ENCODE results near the gene UCHL1.
"Not testable (repeated sequence)": the region's sequence is repeated elsewhere in the genome, so short reads cannot be mapped to it uniquely, and the experiment has no call there.

The UCHL1 gene

DNA sequence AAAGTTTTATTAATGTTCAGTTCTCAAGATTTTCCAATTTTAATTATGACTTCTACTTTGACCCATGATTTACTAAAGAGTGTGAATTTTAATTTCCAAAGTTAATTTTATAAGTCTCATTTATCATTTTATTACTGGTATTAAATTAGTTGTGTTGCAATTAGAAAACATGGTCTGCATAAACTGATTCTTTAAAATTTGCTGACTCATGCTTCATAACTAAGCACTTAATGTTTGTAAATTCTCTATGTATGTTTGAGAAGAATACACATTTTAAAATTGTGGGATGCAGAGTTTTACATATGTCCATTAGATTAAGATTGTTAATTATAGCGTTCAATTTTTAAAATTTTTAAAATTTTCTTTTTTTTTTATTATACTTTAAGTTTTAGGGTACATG, 20.2 kb upstream of the UCHL1 start:
- DNase-seq (ENCODE audit: low read depth in 1 of 2, low spot score in 1 of 2): no peak

DNA sequence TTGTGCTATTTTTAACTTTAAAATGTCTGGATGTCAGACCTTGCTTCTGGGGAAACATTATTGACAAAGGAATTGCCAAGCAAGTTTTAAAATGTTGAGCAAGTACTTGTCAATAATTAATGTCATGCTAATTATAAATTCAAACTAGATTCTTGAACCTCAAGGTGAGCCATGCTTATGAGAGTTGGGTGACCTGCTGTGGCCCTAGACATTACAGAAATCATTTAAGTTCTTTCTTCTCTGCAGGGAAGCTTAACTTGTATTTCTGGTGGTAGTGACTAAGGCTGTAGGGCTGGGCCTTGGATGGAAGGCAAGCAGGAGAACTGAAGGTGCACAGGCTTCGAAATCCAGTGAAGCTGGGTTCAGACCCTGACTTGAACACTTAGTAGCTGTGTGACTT, 14.8 kb upstream of the UCHL1 start:
- DNase-seq (ENCODE audit: low read depth in 1 of 2, low spot score in 1 of 2): no peak

DNA sequence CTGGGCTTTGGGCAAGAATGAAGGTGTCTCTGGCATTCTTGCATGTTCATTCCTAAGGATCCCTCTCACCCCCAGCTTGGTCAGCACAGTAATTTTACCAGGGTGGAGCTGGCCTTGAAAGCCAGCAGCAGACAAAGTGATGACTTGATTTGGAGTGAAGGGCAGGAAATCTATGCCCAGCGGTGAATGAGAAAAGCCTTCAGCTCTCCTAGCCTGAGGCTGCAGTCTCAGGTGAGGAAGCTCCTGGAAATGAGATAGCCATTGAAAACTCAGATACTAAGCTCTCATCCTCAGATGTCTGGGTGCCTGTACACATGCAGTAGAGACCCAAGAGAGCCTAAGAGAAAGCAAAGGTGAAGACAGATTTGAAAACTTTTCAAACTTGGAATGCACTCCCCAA, 10.7 kb upstream of the UCHL1 start:
- DNase-seq (ENCODE audit: low read depth in 1 of 2, low spot score in 1 of 2): no peak

DNA sequence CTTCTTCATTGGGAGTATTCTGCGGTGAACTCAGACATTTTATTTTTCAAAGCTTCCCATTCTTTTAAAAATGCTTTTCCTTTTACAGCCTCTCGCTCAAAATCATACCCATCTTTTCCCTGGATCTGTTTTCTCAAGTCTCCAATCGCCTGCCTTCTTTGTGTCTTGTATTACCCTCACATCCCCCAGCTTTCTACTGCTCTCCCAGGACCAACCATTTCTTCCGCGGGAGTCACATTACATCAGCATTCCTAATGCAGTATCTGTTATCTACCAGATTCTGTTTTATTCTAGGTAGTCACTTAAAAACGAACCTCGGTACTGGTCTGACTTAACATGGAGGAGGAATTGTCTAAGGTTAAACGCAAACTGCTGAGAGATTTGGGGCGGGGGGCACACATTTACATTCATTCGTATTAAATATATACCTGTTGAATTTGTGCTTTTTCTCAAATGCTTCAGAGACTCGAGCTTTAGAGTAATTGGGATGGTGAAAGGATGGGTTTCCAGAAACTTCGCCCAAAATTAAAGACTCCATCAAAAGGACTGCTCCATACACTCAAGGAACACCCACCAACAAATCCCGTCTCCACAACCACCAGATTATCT, 493 bp upstream of the UCHL1 start:
- DNase-seq (ENCODE audit: low read depth in 1 of 2, low spot score in 1 of 2): no peak

DNA sequence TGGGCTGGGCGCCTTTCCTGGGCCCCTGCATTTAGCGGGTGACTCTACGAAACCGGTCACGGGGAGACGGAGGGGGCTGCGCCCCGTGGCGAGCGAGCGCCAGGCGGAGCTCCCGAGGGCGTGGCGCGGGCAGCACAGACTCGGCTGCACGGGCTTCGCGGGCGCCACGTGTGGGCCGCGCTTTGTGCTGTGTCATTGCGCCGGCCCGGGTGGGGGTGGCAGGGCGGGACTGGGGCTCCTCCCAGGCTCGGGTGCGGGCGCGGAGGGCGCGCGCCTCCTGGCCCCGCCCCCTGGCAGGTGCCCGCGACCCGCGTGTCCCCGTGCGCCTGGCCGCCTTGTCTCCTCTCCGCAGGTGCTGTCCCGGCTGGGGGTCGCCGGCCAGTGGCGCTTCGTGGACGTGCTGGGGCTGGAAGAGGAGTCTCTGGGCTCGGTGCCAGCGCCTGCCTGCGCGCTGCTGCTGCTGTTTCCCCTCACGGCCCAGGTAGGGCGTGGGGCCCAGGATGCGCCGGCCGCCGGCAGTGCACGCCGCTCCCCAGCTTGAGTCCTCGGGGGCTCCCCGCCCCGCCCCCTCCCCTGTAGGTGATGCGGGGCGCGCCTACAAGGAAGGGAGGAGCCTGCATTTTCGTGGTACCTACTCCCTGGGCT, 651 bp downstream of the UCHL1 start:
- peak in 1 of 2 donors; percentile 12 for DNase-seq (ENCODE audit: low read depth in 1 of 2, low spot score in 1 of 2)

DNA sequence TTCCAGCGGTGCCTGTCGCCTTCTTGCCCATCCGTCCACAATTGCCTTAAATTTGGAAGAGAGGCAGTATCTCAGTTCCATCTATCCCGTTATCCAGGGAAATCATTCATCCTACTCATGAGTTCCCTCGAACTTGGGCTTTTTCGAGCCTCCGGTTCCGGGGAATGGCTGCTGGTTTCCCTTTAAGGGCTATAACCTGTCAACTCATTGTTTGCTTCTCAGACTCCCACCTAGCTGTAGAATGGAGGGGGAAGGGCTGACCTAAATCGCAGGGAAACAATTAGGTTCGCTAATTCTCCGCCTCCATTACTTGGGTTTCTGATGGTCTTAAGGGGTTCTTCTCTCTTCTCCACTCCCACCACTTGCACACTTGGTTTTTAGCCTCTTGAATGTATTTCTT, 1.2 kb downstream of the UCHL1 start:
- DNase-seq (ENCODE audit: low read depth in 1 of 2, low spot score in 1 of 2): no peak

DNA sequence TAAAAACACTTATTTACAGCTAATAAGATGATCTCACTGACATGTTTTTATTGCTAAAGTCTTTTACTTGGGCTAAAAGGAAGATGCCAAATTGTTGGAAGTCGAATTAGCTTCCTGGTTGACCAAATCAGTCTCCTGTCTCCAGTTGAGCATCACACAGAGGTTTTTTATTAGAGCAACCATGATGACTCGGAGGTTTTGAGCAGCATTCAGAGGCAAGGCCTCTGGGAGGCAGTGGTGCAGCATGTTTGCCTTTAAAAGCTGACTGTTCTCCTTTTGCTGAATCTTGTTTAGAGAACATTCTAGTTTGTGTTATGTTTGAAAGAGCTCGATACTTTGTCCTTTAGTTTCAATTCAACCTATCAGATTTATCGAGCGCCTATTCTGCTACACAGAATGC, 2.1 kb downstream of the UCHL1 start:
- no peak for DNase-seq (ENCODE audit: low read depth in 1 of 2, low spot score in 1 of 2)

DNA sequence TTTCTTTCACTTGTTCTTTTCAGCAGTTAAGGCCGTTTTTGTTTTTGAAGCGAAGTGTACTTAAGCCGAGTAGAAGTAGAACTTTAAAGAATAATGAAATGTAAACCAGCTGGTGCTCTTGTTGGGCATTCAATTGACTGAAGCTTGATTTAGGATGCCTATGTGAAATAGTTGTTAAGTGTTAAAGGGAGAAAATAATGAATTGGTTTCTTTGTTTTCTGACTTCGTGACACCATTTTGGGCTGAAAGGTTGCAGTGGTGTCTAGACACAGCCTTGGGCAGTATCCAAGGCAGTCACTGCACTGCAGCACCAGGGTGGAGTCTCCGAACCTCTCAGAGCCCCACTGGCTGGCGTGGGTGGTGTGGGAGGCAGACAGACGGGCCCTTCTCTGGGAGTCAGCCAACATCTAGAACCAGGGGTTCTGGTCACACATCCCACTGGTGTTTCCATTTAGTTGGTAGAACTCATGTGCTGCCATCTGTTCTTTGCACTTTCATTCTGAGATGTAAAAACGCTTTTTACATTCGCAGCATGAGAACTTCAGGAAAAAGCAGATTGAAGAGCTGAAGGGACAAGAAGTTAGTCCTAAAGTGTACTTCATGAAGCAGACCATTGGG, 3.5 kb downstream of the UCHL1 start:
- no peak for DNase-seq (ENCODE audit: low read depth in 1 of 2, low spot score in 1 of 2)

DNA sequence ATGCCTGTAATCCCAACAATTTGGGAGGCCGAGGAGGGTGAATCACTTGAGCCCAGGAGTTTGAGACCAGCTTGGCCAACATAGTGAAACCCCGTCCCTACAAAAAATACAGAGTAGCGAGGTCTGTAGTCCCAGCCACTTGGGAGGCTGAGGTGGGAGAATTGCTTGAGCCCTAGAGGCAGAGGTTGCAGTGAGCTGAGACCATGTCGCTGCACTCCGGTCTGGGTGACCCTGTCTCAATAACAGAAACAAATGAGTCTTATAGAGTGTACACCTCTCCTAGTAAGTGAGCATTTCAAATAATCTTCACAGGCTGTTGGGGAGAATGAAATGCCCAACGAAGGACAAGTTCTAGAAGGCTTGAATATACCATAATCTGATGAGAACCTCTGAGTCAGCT, 5.5 kb downstream of the UCHL1 start:
- DNase-seq (ENCODE audit: low read depth in 1 of 2, low spot score in 1 of 2): no peak

DNA sequence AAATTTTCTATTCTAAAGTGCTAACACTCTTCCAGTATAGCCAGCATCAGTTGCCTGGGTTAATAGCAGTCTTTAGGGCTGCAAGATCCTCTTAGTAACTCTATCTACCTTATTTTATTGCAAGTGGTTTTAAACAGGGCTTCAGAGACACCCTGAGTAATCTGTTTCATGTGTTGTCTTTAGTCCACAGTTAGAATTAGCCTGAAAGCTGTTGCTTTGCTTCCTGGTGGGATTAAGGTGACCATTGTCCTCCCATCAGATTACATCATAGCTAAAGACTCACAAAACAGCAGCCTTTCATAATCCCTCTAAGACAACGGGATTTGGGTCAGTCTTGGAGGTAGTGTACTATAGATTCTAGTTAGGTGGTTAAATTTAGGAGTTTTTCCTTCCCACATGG, 7.5 kb downstream of the UCHL1 start:
- DNase-seq (ENCODE audit: low read depth in 1 of 2, low spot score in 1 of 2): no peak

DNA sequence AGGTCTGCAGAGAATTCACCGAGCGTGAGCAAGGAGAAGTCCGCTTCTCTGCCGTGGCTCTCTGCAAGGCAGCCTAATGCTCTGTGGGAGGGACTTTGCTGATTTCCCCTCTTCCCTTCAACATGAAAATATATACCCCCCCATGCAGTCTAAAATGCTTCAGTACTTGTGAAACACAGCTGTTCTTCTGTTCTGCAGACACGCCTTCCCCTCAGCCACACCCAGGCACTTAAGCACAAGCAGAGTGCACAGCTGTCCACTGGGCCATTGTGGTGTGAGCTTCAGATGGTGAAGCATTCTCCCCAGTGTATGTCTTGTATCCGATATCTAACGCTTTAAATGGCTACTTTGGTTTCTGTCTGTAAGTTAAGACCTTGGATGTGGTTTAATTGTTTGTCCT, 11.3 kb downstream of the UCHL1 start:
- no peak for DNase-seq (ENCODE audit: low read depth in 1 of 2, low spot score in 1 of 2)

DNA sequence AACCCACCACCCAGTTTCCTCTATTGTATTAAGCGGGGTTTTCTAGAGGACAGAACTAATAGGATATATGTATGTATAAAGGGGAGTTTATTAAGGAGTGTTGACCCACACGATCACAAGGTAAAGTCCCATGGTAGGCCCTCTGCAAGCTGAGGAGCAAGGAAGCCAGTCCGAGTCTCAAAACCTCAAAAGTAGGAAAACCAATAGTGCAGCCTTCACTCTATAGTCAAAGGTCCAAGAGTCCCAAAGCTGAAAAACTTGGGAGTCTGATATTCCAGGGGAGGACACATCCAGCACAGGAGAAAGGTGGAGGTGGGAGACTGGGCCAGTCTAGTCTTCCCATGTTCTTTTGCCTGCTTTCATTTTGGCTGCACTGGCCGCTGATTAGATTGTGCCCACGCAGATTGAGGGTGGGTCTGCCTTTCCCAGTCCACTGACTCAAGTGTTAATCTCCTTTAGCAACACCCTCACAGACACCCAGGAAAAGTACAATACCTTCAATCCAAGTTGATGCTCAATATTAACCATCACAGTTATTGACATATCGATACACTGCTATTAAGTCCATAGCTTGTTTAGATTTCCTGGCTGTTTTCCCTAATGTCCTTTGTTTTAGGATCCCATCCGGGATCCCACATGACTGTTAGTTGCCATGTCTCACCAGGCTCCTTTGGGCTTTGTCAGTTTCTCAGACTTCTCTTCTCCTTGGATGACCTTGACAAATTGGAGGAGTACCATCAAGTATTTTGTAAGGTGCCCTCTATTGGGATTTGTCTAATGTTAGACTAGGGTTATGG, 12.2 kb downstream of the UCHL1 start:
- DNase-seq (ENCODE audit: low read depth in 1 of 2, low spot score in 1 of 2): no peak

DNA sequence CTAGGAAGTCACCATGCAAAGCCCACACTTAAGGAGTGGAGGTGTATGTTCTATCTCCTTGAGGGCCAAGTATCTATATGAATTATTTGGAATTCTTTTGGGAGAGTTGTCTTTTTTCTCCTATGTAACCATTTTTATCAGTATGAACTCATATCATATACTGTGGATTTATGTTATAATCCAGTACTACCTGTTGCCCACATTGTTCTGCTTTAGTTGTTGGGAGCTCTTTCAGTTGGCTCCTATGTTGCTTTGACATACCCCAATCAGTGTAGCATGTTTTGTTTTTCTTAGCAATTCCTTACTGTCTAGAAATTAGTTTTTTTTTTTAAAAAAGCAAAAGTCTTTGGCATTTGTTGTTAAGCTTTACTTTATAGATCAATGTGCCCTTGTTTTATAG, 13.0 kb downstream of the UCHL1 start:
- DNase-seq (ENCODE audit: low read depth in 1 of 2, low spot score in 1 of 2): no peak

DNA sequence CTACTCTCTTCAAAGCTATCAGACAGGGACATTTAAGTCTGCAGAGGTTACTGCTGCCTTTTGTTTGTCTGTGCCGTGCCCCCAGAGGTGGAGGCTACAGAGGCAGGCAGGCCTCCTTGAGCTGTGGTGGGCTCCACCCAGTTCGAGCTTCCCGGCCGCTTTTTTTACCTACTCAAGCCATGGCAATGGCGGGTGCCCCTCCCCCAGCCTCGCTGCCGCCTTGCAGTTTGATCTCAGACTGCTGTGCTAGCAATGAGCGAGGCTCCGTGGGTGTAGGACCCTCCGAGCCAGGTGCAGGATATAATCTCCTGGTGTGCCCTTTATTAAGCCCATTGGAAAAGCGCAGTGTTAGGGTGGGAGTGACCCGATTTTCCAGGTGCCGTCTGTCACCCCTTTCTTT, 19.2 kb downstream of the UCHL1 start:
- DNase-seq (ENCODE audit: low read depth in 1 of 2, low spot score in 1 of 2): not testable (repeated sequence)

DNA sequence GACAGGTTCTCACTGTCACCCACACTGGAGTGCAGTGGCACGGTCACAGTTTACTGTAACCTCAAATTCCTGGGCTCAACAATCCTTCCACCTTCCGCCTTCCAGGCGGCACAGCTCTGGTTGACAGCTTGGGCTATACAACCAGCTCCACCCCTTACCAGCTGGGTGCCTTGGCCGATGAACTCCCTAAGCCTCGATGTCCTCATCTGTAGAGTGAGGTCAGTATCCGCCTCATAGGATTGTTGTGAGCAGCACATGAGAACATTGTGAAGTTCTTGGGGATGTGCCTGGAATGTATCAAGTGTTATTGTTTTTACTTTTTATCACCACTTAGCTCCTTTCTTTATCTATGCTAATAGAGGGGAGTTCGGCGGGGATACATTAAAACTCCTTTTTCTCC, 23.3 kb downstream of the UCHL1 start:
- DNase-seq (ENCODE audit: low read depth in 1 of 2, low spot score in 1 of 2): no peak

DNA sequence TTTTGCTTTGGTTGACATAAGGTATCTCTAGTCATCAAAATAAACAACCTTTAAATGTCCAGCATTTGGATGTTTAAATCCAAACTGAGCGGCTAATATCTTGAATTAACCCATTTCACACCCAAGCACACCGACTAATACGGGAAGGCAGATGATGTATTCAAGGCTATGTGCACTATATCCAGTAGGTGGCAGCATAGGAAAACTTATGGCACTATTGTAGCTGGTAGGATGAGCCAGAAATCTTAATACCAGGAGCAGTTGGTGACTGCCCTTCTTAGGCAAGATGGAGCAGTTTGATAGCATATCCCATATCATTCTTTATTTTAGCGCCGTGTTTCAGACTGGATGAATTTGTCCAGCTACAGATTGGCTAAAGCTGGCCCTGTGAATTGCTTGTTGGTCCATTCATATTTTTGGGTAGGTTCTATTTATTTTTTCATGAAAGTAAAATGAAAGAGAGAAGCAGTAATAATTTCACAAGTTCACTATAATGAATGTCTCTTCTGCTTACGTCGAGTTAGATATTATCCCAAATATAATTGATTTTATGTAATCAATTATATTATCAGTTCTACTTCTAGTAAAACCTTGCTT, 24.4 kb downstream of the UCHL1 start:
- peak in 1 of 2 donors; percentile 30 for DNase-seq (ENCODE audit: low read depth in 1 of 2, low spot score in 1 of 2)

DNA sequence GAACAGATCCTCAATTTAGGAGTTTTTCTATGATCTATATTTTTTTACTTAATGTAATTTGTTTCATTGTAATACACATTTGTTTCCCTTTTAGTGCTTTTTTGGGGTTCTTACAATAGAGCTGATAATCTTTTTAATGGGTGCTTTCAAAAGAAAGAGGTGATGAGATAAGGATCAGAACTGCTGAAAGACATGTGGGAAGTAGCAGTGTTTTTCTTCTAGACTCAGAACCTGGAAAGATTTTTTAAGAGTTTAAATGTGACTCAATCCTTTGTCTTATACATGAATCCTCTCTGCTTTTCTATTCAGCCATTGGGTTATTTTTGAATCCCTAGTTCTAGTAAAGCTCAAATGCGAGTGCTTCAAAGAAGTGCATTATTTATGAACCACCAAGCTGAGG, 25.6 kb downstream of the UCHL1 start:
- no peak for DNase-seq (ENCODE audit: low read depth in 1 of 2, low spot score in 1 of 2)

DNA sequence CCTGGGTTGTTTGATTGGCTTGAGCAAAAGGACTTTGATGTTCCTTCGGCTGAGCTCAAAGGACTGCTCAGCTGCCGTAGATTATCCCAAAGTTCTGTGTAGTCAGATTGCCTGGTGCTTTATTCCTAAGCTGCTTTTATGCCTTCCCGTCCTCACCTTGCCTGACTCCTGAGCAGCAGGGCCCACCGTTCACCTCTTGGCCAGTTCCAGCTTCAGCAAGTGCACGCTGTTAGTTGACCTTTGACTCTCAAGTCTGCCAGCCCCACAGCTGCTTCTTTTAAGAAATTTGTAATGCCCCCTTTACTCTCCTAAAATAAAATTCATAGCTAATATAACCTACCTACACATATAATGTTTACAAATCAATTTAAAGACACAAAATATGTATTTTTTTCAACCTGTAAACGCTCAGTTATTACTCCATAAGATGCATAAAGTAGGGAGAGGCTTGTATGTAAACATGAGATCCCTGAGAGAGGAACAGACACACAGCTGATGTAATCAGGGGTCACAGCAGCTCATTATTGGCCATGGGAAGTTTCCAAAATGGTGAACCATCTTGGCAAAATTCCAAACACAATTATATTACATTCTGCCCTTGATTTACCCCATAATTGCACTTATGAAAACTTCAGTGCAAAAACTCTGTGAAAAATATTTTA, 28.6 kb downstream of the UCHL1 start:
- no peak for DNase-seq (ENCODE audit: low read depth in 1 of 2, low spot score in 1 of 2)

DNA sequence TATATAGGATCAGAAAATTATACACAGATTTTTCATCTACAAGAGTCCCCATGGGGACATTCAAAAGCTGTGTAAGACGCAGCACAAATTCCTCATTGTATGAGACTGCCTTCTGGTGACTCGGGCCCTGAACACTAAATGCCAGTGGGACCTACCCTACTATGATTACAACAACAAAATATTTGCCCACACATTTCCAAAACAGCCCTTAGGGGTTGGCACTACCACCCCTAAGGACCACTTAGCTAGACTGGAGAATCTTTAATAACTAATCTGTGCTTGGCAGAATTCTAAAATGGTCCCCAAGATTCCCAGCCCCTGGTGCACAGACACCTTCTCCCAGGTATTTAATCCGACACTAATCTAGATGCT, 29.1 kb downstream of the UCHL1 start:
- no peak for DNase-seq (ENCODE audit: low read depth in 1 of 2, low spot score in 1 of 2)

DNA sequence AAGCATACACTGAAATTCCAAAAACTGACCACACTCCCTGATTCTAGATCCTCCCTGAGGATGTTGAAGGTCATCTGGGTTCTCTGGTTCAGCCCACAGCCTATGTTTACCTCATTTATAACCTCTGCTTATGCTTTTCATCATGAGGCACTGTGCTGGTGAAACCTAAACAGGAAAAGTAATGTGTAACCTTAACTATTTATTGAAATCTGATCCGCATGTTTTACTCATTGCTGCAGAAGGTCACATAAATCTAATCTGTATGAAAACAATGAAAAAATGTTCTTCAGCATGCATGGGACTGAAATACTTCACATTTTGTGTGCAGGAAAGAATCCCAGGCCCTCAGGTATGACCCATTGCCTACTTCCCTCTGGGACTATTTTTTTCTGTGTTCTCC, 30.3 kb downstream of the UCHL1 start:
- no peak for DNase-seq (ENCODE audit: low read depth in 1 of 2, low spot score in 1 of 2)

DNA sequence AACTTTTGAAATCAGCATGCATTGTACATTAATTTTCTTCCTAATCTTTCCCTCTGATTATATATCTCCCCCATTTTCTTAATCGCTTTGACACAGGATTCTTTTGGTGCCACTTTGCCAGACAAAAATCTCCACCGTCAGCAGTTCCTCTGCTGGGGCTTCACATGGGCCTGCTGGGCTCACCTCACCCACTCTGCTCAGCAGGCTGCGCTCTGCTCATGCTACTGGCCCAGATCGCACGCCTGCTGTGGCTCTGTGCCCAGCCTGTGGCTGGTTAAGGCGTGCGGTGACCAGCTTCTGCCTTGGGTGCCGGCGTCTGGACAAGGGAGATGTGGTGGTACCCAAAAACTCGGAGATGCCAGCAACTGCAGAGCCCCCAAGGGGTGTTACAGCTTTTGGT, 31.1 kb downstream of the UCHL1 start:
- no peak for DNase-seq (ENCODE audit: low read depth in 1 of 2, low spot score in 1 of 2)
